HL-60/S4 treated with phorbol 12-myristate 13-acetate at 8.2 ng/mL for 4 days and 3 days (cell line): ENCODE data around the gene HMGCS2.
"Not testable (repeated sequence)": the region's sequence is repeated elsewhere in the genome, so short reads cannot be mapped to it uniquely, and the experiment has no call there.

Experiments
- in situ Hi-C: fragments of 300-500 bp; cut with MboI; formaldehyde crosslinking; loops from 2 replicates; pipeline ENCODE4 v1.15.0; 2022; ENCODE audit warnings: low sequenced_read_pairs

The HMGCS2 gene

GRCh38 chr1:119732465-119733168 is 36.1 kb downstream of the HMGCS2 start:
- in situ Hi-C loops: no loop called here

- in situ Hi-C loops: no loop called here
These were observed 36.8 kb downstream of the HMGCS2 start for GRCh38 chr1:119731741-119732430.

DNA sequence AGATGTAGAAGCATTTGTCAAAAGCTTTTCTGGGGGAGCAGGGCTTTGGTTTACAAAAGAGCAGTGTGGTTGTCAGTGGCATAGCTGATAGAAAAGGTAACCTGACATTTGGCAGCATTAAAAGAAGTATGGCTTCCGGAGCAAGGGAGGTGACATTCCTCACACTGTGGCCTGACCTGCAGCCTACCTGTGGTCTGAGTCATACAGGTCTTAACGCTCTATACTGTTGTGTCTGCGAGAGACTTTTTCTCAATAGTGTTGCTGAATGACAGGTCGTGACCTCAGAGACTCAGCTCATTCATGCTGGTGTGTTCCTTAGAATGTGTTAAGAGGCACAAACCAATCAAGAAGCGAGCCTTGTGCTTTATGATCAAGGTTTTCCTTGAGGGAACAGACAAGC is 37.6 kb downstream of the HMGCS2 start:
- in situ Hi-C loops: no loop called here

DNA sequence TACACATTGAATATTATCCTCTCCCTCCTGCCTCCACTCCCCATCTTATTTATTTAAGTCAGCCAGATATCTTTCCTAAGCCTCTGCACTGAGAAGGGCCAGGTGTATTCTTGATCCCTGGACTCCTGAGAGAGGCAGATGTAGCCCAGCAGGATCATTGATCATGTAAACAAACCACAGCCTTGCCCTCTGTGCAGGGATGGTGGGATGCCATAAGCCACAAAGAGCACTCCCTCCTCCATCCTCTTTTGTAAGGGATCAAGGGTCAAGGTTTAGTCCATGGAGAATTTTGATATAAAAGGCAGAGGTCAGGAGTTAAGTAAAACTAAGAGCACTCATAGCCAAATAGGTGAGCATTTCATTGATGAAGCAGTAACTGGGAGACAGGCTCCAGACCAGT is 39.7 kb downstream of the HMGCS2 start:
- in situ Hi-C loops: no loop called here

- in situ Hi-C loops: no loop called here
These were observed 40.7 kb downstream of the HMGCS2 start for GRCh38 chr1:119727991-119728390.

GRCh38 chr1:119725626-119726025 is 43.1 kb downstream of the HMGCS2 start:
- in situ Hi-C loops: no loop called here

DNA sequence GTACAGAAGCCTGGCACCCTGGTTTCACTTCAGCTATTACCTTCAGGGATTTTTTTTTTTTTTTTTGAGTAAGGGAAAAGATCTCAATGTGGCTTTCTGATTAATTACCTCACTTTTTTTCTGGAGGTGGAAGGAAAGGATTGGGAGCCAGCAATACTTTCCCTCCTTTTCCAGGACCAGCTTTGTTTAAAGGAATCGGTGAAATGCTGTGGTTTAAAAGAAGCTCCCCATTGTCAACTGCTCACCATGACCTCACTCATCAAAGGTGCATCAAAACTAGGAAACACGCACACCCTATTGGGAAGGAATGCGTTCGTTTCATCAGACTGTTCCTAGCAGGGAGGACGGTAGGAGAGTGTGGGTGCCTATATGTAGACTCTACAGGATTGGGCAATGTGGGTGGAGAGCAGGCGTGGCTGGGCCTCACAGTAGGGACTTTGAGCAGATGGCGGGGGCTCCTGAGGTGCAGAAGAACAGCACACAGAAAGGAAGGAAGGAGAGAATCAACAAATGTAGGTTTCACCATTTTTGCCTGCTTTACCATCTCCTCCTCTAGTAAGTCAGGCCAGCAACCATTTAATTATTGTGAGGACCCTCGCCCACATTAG is 44.0 kb downstream of the HMGCS2 start:
- in situ Hi-C loops: no loop called here

DNA sequence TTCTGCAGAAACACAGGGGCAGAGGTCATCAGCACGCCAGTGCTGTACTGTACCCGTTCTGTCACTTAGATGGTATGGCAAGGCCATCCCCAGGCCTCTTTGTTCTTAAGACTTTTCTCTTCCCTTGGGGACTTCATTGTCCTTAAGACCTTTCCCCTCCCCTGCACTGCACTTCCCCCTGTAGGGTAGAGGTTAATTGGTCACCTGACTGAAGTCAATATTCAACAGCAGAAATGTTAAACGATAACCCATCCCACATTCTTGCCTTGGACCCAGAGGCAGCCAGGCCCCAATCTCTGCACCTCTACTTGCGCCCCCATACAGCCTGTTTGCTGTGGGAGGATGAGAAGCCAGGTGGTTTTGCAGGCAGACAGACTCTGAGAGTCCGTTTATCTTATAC is 46.8 kb downstream of the HMGCS2 start:
- in situ Hi-C loops: no loop called here

DNA sequence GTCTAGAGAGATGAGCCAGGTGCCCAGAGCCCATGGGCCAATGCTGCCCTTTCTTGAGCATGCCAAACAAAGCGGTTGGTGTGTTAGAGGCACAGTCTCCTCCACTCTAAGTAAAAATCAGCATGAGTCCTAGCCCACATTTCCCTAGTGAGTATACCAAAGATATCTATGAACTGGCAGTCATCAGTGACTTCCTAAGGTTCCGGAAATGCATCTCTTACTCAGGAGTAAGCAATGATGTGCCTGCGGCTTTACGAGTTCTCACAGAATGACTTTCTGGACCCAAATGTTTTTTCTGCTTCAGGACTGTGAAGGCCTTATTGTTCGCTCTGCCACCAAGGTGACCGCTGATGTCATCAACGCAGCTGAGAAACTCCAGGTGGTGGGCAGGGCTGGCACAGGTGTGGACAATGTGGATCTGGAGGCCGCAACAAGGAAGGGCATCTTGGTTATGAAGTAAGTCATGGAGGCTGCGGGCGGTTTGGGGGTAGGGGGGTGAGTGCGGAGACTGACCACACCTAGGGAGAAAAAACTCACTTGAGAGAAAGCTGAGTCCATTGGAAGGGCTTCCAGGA is 47.8 kb downstream of the HMGCS2 start:
- in situ Hi-C loops: no loop called here

GRCh38 chr1:119718972-119719371 is 49.7 kb downstream of the HMGCS2 start:
- in situ Hi-C loops: no loop called here

- in situ Hi-C loops: no loop called here
These were observed 50.3 kb downstream of the HMGCS2 start for GRCh38 chr1:119718409-119718808.

DNA sequence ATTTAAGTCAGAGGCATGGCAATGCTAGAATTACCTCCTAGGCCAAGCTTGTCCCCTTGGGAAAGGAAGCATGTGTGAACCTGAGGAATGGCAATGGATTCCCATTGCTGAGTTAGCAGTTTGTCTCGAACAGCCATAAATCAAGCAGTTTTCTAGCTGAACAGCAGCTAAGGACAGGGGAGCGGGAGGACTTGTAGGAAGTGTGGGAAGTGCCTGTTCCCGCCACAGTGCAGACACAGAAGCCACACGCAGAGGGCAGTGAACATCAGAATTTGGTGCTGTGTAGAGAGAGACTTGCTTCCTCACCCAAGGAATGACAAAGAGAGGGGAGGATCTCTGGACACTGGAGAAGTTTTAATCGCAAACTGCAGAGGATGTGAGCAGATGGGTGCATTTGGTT is 53.2 kb downstream of the HMGCS2 start:
- in situ Hi-C loops: no loop called here

- in situ Hi-C loops: no loop called here
These were observed 54.1 kb downstream of the HMGCS2 start for GRCh38 chr1:119714583-119714982.

DNA sequence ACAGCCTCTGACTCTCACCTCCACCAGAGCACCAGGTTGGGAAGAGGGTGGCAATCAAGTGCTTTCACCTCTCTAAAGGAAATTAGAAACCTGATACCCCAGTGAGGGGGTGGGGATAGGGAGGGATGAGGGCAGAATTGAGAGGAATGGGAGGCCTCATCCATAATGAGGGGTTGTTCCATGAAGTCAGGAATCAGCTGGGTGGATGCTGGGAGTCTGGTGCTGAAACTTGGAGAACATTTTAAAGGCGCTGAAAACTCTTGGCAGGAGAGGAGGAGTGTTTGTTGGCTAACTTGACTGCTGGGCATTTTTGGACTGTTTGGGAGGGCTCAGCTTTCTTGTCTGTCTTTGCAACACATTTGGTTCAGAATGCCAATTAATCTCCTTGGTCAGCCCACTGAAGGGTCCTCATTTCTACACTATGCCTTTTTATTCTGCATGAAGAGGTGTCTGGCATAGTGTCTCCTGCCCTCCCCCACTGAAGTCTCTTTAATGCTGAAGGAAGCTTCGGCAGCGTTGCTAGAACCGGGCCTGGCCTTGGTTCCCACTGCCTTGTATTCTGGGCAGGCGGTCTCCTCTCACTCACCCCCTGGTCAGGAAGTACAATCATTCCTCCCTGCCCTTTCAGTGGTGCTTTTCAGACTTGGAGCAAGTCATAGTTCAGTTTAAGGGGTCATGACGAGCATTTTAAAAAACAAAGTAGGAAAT is 54.8 kb downstream of the HMGCS2 start:
- in situ Hi-C loops: no loop called here

- in situ Hi-C loops: no loop called here
These were observed 55.5 kb downstream of the HMGCS2 start for GRCh38 chr1:119713039-119713748.

GRCh38 chr1:119712342-119713038 is 56.2 kb downstream of the HMGCS2 start:
- in situ Hi-C loops: no loop called here

DNA sequence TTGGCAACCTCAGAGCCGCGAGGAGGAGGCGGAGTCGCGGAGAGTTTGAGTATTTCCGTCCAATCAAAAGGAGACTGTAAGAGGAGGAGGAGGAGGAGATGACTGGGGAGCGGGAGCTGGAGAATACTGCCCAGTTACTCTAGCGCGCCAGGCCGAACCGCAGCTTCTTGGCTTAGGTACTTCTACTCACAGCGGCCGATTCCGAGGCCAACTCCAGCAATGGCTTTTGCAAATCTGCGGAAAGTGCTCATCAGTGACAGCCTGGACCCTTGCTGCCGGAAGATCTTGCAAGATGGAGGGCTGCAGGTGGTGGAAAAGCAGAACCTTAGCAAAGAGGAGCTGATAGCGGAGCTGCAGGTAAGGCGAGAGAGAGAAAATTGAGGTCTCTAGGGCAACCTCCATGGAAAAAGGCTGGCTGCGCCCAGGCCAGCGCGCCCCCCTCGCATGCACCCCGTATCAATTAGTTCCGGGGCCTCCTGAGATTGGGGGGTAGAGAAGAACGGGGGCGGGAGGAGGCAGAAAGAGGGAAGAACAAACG is 56.8 kb downstream of the HMGCS2 start, which contains the start of gene PHGDH:
PHGDH (plus strand) TSS at position 131 of the 538 bp plus-strand sequence; CDS start at position 220, 89 bp downstream.
- in situ Hi-C loops: no loop called here

DNA sequence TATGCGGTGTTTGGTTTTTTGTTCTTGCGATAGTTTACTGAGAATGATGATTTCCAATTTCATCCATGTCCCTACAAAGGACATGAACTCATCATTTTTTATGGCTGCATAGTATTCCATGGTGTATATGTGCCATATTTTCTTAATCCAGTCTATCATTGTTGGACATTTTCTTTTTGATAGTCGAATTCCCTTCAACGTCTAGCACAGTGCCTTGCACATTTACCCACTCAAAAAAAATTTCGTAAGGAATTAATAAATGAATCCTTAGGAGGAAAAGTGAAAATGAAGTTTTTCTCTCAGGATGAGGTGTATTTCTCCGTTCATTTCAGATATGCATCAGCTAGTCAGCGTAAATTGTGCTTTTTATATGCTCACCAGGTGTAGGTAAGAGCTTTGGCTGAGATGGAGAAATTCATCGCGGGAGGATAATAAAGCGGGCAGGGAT is 57.3 kb downstream of the HMGCS2 start:
- in situ Hi-C loops: not testable (repeated sequence)

DNA sequence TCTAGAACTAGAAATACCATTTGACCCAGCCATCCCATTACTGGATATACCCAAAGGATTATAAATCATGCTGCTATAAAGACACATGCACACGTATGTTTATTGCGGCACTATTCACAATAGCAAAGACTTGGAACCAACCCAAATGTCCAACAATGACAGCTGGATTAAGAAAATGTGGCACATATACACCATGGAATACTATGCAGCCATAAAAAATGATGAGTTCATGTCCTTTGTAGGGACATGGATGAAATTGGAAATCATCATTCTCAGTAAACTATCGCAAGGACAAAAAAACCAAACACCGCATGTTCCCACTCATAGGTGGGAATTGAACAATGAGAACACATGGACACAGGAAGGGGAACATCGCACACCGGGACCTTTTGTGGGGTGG is 62.1 kb downstream of the HMGCS2 start:
- in situ Hi-C loops: not testable (repeated sequence)
